HG03066 (cell line): ENCODE measurements around the gene MAPK8.
A peak's percentile ranks its signal among the peaks of the same experiment; 100 is the strongest.

Source experiments
- ATAC-seq: cut with Tn5 transposase; IDR thresholded peaks from one replicate; pipeline ENCODE4 v1.9.1; 2021; ENCODE audit warnings: low read depth; ENCODE audit not compliant: unreplicated experiment

MAPK8 gene

GRCh38 chr10:48290286-48290685 is 16.2 kb upstream of the MAPK8 start:
- ATAC-seq: no peak

GRCh38 chr10:48291190-48291589 is 15.3 kb upstream of the MAPK8 start:
- no peak for ATAC-seq

GRCh38 chr10:48292616-48293015 is 13.9 kb upstream of the MAPK8 start:
- ATAC-seq: no peak

- ATAC-seq: no peak
Observed at GRCh38 chr10:48294431-48294830, 12.0 kb upstream of the MAPK8 start.

GRCh38 chr10:48296576-48297098 is 9.8 kb upstream of the MAPK8 start:
- ATAC-seq: no peak

- ATAC-seq: no peak
Observed at GRCh38 chr10:48299066-48299465, 7.4 kb upstream of the MAPK8 start.

GRCh38 chr10:48299692-48300091 is 6.8 kb upstream of the MAPK8 start:
- no peak for ATAC-seq

GRCh38 chr10:48300556-48300955 is 5.9 kb upstream of the MAPK8 start:
- ATAC-seq: no peak

GRCh38 chr10:48302515-48303476 is 3.7 kb upstream of the MAPK8 start:
- ATAC-seq: no peak

GRCh38 chr10:48305905-48306264 is 592 bp upstream of the MAPK8 start:
- ATAC-seq: no peak

GRCh38 chr10:48306870-48307710 is 613 bp downstream of the MAPK8 start:
- ATAC-seq: peak; percentile 32

GRCh38 chr10:48307711-48308018 is 1.2 kb downstream of the MAPK8 start:
- no peak for ATAC-seq

GRCh38 chr10:48309711-48310226 is 3.3 kb downstream of the MAPK8 start:
- ATAC-seq: no peak

GRCh38 chr10:48314107-48314506 is 7.6 kb downstream of the MAPK8 start:
- ATAC-seq: no peak

GRCh38 chr10:48316236-48316635 is 9.8 kb downstream of the MAPK8 start:
- ATAC-seq: no peak

GRCh38 chr10:48317321-48317990 is 11.0 kb downstream of the MAPK8 start:
- no peak for ATAC-seq

GRCh38 chr10:48322017-48322416 is 15.5 kb downstream of the MAPK8 start:
- ATAC-seq: no peak

GRCh38 chr10:48324580-48324979 is 18.1 kb downstream of the MAPK8 start:
- no peak for ATAC-seq

GRCh38 chr10:48330269-48330668 is 23.8 kb downstream of the MAPK8 start:
- ATAC-seq: no peak

GRCh38 chr10:48331436-48331835 is 25.0 kb downstream of the MAPK8 start:
- no peak for ATAC-seq
